PC-9 (cell line): ENCODE measurements around the gene MFNG. TPM values are rescaled to one million over a fixed set of nuclear protein-coding genes. Genes with fewer than 3 reads are reported as not detected.

ENCODE experiments used
- BruUV-seq: library from RNA; stranded (reverse); fragments of 400-500 nt; replicated peaks from 2 replicates; lab custom pipeline; 2021; lab: Mats Ljungman, UMichigan
- CTCF ChIA-PET: fragments of 300-600 bp; sonication (Branson Sonifier 250); formaldehyde crosslinking; loops from one replicate; lab custom pipeline; 2022; ENCODE audit warnings: antibody characterized with exemption; lab: Charles Lee
- POLR2A ChIA-PET: fragments of 300-600 bp; sonication (Branson Sonifier 250); formaldehyde crosslinking; loops from one replicate; lab custom pipeline; 2022; ENCODE audit warnings: antibody characterized with exemption; ENCODE audit not compliant: unreplicated experiment; lab: Charles Lee
- DNase-seq, 2 experiments: peaks; one replicate each; pipeline versions ENCODE4 v3.0.0 to v3.0.0-alpha.2; 2015 to 2022; ENCODE audit warnings: mixed read lengths in 1 of 2
- H2AFZ ChIP-seq: fragments of 200-600 bp; sonication (generic); 2 replicates; pipeline ENCODE4 v1.8.1; 2017; ENCODE audit warnings: antibody characterized with exemption
- H3F3A ChIP-seq: fragments of 200-600 bp; sonication (generic); 2 replicates; pipeline ENCODE4 v1.8.1; 2017; ENCODE audit warnings: antibody characterized with exemption, mild to moderate bottlenecking, low read depth; ENCODE audit not compliant: insufficient read depth
- H3K27ac ChIP-seq: fragments of 200-600 bp; sonication (generic); 2 replicates; pipeline ENCODE4 v1.6.1; 2016; ENCODE audit warnings: mixed run types
- H3K27me3 ChIP-seq: fragments of 200-600 bp; sonication (generic); 2 replicates; pipeline ENCODE4 v1.6.1; 2016; ENCODE audit warnings: low read depth, mixed run types; ENCODE audit not compliant: insufficient read depth
- H3K36me3 ChIP-seq: fragments of 200-600 bp; sonication (generic); 2 replicates; pipeline ENCODE4 v1.6.1; 2016; ENCODE audit warnings: low read depth, mixed run types
- H3K4me1 ChIP-seq: fragments of 200-600 bp; sonication (generic); replicated peaks from 2 replicates; pipeline ENCODE4 v1.6.1; 2016; ENCODE audit warnings: mixed run types; ENCODE audit not compliant: insufficient read depth
- H3K4me2 ChIP-seq: fragments of 200-600 bp; sonication (generic); 2 replicates; pipeline ENCODE4 v1.6.1; 2017; ENCODE audit warnings: mixed run types
- H3K4me3 ChIP-seq: fragments of 200-600 bp; sonication (generic); 2 replicates; pipeline ENCODE4 v1.6.1; 2016; ENCODE audit warnings: mixed run types
- H3K79me2 ChIP-seq: fragments of 200-600 bp; sonication (generic); 2 replicates; pipeline ENCODE4 v1.6.1; 2017; ENCODE audit warnings: low read depth, mixed run types
- H3K9me2 ChIP-seq: fragments of 200-600 bp; sonication (generic); 2 replicates; pipeline ENCODE4 v1.8.1; 2017; ENCODE audit warnings: mild to moderate bottlenecking; ENCODE audit not compliant: insufficient read depth
- H3K9me3 ChIP-seq: fragments of 200-600 bp; sonication (generic); 2 replicates; pipeline ENCODE4 v1.8.1; 2016; ENCODE audit warnings: low read depth; ENCODE audit not compliant: insufficient read depth
- H4K20me1 ChIP-seq: fragments of 200-600 bp; sonication (generic); 2 replicates; pipeline ENCODE4 v1.8.1; 2017; ENCODE audit not compliant: insufficient read depth
- CTCF ChIP-seq: fragments of 200-600 bp; sonication (generic); conservative IDR thresholded peaks from 2 replicates; pipeline ENCODE4 v1.6.1; 2017; ENCODE audit warnings: mixed run types, antibody characterized with exemption, mild to moderate bottlenecking, moderate library complexity
- EZH2 ChIP-seq: fragments of 200-600 bp; sonication (generic); IDR thresholded peaks from 2 replicates; pipeline ENCODE4 v1.8.0; 2017; ENCODE audit warnings: antibody characterized with exemption, low read depth
- intact Hi-C: fragments of 100-400 bp; cut with micrococcal nuclease; formaldehyde crosslinking; loops from one replicate; pipeline ENCODE4 v1.10.0; 2022; ENCODE audit not compliant: unreplicated experiment
- total RNA-seq: library from RNA; stranded (reverse); gene quantifications from 2 replicates; pipeline ENCODE4 v1.2.3, GENCODE V29; 2021

The MFNG gene
- total RNA-seq, 1 experiment from 2014 or later: 28.1 TPM

DNA sequence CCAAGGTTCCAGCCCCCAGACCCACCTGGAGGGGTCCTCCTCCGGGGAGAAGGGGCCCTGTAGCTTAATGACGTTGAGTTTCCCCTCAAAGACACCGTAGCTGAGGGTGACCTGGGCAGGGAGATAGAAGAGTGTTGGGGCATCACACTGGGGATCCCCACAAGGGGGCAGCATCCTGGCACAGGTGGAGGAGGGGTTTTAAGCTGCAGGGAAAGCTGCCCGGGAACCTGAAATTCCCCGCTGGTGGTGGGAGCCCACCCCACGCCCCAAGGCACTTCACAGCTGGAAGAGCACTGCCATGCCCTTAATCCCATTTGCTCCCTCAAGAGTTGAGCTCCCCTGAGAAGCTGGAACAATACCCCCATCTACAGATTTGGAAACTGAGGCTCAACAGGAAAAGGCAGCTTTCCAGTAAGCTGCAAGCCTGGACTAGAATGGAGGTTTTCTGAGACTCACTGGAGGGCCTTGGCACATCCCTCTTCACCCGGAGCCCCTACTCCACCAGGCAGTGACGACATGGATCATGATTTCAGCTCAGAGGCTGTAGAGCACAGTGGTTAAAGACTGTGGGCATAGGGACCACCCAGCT is 13.7 kb downstream of the MFNG start:
- Histone ChIP-seq H3K27ac (no peak overlapping the region), H3K9me3 (no peaks in the 10 kb centered on the region), H2AFZ (no peak overlapping the region), H3K4me2 (no peak overlapping the region), H3K4me3 (no peak overlapping the region), H3K36me3 (no peaks in the 10 kb centered on the region), H3K79me2 (no peaks in the 10 kb centered on the region), H4K20me1 (no peaks in the 10 kb centered on the region), H3K4me1 (no peaks in the 10 kb centered on the region), H3K9me2 (no peaks in the 10 kb centered on the region), H3K27me3 (no peaks in the 10 kb centered on the region), H3F3A (peaks cover 12% of the 10 kb centered on the region; the same call in 1 of the 2 replicates)
- peak in 1 of 2 experiments; percentile 56 for DNase-seq
- peak; percentile 88 for TF ChIP-seq CTCF
- TF ChIP-seq EZH2: no peak
- intact Hi-C loops: loop anchor here (1.0 kb wide), 1 partner anchor 66 kb away; no protein-coding TSS in a partner anchor
- CTCF ChIA-PET: interaction anchor here (0.5 to 1.6 kb wide), 11 partner anchors 25 to 156 kb away, joined by 3 to 13 read pairs (median 6); partner anchors contain the start of gene CARD10
- BruUV-seq: no TSS peak
- POLR2A ChIA-PET: interaction anchor here (0.6 kb wide), 1 partner anchor 98 kb away, joined by 5 read pairs; no protein-coding TSS in a partner anchor

DNA sequence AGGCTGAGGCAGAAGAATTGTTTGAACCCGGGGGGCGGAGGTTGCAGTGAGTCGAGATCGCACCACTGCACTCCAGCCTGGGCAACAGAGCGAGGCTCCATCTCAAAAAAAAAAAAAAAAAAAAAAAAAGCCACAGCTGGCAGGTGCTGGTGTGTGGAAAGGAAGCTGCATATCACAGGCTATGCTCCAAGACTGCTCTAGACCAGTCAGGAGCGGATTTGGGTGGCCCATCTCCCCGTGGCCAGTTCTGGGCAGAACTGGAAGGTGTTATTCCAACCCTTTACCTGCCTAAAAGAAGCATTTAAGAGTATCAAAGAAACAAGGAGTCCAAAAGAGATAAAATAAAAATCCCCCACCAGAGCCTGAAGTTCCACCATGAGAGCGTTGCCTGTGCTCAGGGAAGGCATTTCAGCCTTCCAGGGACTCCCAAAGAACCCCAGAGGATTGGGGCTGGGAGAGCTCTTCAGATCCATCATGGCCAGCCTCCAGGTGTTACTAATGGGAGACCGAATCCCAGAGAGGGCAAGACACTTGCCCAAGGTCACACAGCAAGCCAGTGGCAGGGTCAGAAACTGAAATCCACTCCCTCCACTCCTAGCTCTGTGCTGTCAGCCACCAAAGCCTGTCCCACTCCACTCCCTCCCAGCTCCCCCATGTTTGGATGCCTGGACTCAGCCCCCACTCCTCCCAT is 14.3 kb downstream of the MFNG start:
- Histone ChIP-seq H3K4me1 (no peaks in the 10 kb centered on the region), H3F3A (peaks cover 10% of the 10 kb centered on the region; the same call in 1 of the 2 replicates), H4K20me1 (no peaks in the 10 kb centered on the region), H3K9me2 (no peaks in the 10 kb centered on the region), H3K4me2 (no peak overlapping the region), H3K27ac (no peak overlapping the region), H3K27me3 (no peaks in the 10 kb centered on the region), H3K36me3 (no peaks in the 10 kb centered on the region), H2AFZ (no peak overlapping the region), H3K4me3 (no peak overlapping the region), H3K79me2 (no peaks in the 10 kb centered on the region), H3K9me3 (no peaks in the 10 kb centered on the region)
- POLR2A ChIA-PET: interaction anchor here (0.6 kb wide), 2 partner anchors 21 to 98 kb away, joined by 5 to 29 read pairs; no protein-coding TSS in a partner anchor
- intact Hi-C loops: loop anchor here (1.0 kb wide), 1 partner anchor 66 kb away; no protein-coding TSS in a partner anchor
- CTCF ChIA-PET: interaction anchor here (0.5 to 1.6 kb wide), 12 partner anchors 26 to 378 kb away, joined by 3 to 10 read pairs (median 4); no protein-coding TSS in a partner anchor
- DNase-seq: no peak
- TF ChIP-seq EZH2 (no peak), CTCF (no peak)
- BruUV-seq: no TSS peak

- H3K4me2 ChIP-seq: no peak overlapping the region
- peaks cover 10% of the 10 kb centered on the region; the same call in 1 of the 2 replicates for H3F3A ChIP-seq
- DNase-seq: no peak
- H4K20me1 ChIP-seq: no peaks in the 10 kb centered on the region
- intact Hi-C loops: no loop called here
- H3K27ac ChIP-seq: no peak overlapping the region
- BruUV-seq: no TSS peak
- CTCF ChIA-PET: interaction anchor here (0.6 kb wide), 1 partner anchor 164 kb away, joined by 3 read pairs; no protein-coding TSS in a partner anchor
- H3K27me3 ChIP-seq: no peaks in the 10 kb centered on the region
- H2AFZ ChIP-seq: no peak overlapping the region
- POLR2A ChIA-PET: no interaction called here
- no peaks in the 10 kb centered on the region for H3K4me1 ChIP-seq
- H3K4me3 ChIP-seq: no peak overlapping the region
- no peaks in the 10 kb centered on the region for H3K9me3 ChIP-seq
- TF ChIP-seq CTCF (no peak), EZH2 (no peak)
- H3K36me3 ChIP-seq: no peaks in the 10 kb centered on the region
- H3K9me2 ChIP-seq: no peaks in the 10 kb centered on the region
- no peaks in the 10 kb centered on the region for H3K79me2 ChIP-seq
Measured at GRCh38 chr22:37470087-37470445, 16.1 kb downstream of the MFNG start.
